ENCODE measurements around the gene TOM1L2. TPM values are rescaled to one million over a fixed set of nuclear protein-coding genes. Genes with fewer than 3 reads are reported as not detected.

TOM1L2 gene
- total RNA-seq, 1 experiment from 2014 or later: 24.1 TPM

GRCh38 chr17:17950347-17950746, 21.9 kb downstream of the TOM1L2 start (continued):
- TF ChIP-seq, protein P1, sequence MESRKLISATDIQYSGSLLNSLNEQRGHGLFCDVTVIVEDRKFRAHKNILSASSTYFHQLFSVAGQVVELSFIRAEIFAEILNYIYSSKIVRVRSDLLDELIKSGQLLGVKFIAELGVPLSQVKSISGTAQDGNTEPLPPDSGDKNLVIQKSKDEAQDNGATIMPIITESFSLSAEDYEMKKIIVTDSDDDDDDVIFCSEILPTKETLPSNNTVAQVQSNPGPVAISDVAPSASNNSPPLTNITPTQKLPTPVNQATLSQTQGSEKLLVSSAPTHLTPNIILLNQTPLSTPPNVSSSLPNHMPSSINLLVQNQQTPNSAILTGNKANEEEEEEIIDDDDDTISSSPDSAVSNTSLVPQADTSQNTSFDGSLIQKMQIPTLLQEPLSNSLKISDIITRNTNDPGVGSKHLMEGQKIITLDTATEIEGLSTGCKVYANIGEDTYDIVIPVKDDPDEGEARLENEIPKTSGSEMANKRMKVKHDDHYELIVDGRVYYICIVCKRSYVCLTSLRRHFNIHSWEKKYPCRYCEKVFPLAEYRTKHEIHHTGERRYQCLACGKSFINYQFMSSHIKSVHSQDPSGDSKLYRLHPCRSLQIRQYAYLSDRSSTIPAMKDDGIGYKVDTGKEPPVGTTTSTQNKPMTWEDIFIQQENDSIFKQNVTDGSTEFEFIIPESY (IDR thresholded peaks at IDR 0.05; ENCODE audit: extremely low read depth, insufficient replicate concordance, low read length): no peak
- no peak for TF ChIP-seq ZNF274 (IDR thresholded peaks at IDR 0.05; ENCODE audit: low read depth, low read length)
- no peak for TF ChIP-seq CBX3 (IDR thresholded peaks at IDR 0.05; ENCODE audit: low read depth)
- no peak for TF ChIP-seq POLR2A (IDR thresholded peaks at IDR 0.05; ENCODE audit: borderline replicate concordance, extremely low read depth, insufficient read depth, insufficient read length)
- no peak for TF ChIP-seq ELF1 (IDR thresholded peaks at IDR 0.05; ENCODE audit: borderline replicate concordance, low read depth)
- TF ChIP-seq, protein P2, sequence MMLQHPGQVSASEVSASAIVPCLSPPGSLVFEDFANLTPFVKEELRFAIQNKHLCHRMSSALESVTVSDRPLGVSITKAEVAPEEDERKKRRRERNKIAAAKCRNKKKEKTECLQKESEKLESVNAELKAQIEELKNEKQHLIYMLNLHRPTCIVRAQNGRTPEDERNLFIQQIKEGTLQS (IDR thresholded peaks at IDR 0.05): no peak
- no peak for TF ChIP-seq EGR1 (IDR thresholded peaks at IDR 0.05; ENCODE audit: low read depth)
- TF ChIP-seq FOSL1 (IDR thresholded peaks at IDR 0.05; ENCODE audit: low read depth): no peak
- TF ChIP-seq EZH2 (IDR thresholded peaks at IDR 0.05): no peak
- TF ChIP-seq JUND (IDR thresholded peaks at IDR 0.05): no peak
- TF ChIP-seq, protein P3, sequence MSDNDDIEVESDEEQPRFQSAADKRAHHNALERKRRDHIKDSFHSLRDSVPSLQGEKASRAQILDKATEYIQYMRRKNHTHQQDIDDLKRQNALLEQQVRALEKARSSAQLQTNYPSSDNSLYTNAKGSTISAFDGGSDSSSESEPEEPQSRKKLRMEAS (IDR thresholded peaks at IDR 0.05): no peak
- TF ChIP-seq EZH2phosphoT487 (IDR thresholded peaks at IDR 0.05; ENCODE audit: borderline replicate concordance): no peak
- no peak for TF ChIP-seq RAD21 (IDR thresholded peaks at IDR 0.05; ENCODE audit: low read depth)
- TF ChIP-seq TCF7L2 (IDR thresholded peaks at IDR 0.05; ENCODE audit: borderline replicate concordance, extremely low read depth, insufficient read depth, insufficient read length): no peak

- Histone ChIP-seq H3K27ac (ENCODE audit: low read depth, low read length) (no peak overlapping the region), H3K4me2 (ENCODE audit: low read length) (no peak overlapping the region), H3K4me1 (ENCODE audit: control insufficient read depth in 1 of 2, insufficient read depth in 2 of 2, low read length in 2 of 2) (peaks cover 35 to 36% of the 10 kb centered on the region in 2 experiments), H3K27me3 (ENCODE audit: insufficient read depth, low read length) (no peaks in the 10 kb centered on the region), H4K20me1 (ENCODE audit: insufficient read depth) (no peaks in the 10 kb centered on the region), H3K9ac (ENCODE audit: low read length) (no peak overlapping the region), H3K9me2 (ENCODE audit: insufficient read depth) (no peaks in the 10 kb centered on the region), H3K4me3 (replicated peaks in 1 of 2; ENCODE audit: low read depth in 1 of 2, low read length in 2 of 2) (no peak overlapping the region), H2AFZ (ENCODE audit: low read depth, low read length, poor library complexity, severe bottlenecking) (no peak overlapping the region), H3K36me3 (ENCODE audit: control insufficient read depth in 1 of 2, insufficient read depth in 2 of 2, low read length in 2 of 2) (no peaks in the 10 kb centered on the region), H3K79me2 (ENCODE audit: insufficient read depth, low read length) (no peaks in the 10 kb centered on the region), H3K9me3 (ENCODE audit: control insufficient read depth in 1 of 2, insufficient read depth in 1 of 2, low read depth in 1 of 2, low read length in 2 of 2) (no peaks in the 10 kb centered on the region)
- intact Hi-C loops (cut with micrococcal nuclease): no loop called here
- ChIA-PET CTCF (no interaction called here), POLR2A (interaction anchor here (1.6 kb wide), 1 partner anchor 25 kb away, joined by 4 read pairs; the partner anchor contains the start of genes DRC3 and TOM1L2), RAD21 (ENCODE audit: low non-redundant PET in 1 of 2, low total read pairs in 2 of 2, uncharacterized antibody in 2 of 2, unreplicated experiment in 2 of 2) (no interaction called here)
- DNase-seq (ENCODE audit: low read depth, low spot score) (no peak), ATAC-seq (no peak)
- BruUV-seq (replicated peaks): no TSS peak
- TF ChIP-seq SIN3A (IDR thresholded peaks at IDR 0.05; ENCODE audit: low read depth): no peak
- no peak for TF ChIP-seq EGR1 (IDR thresholded peaks at IDR 0.05; ENCODE audit: low read depth)
- TF ChIP-seq, protein P4, sequence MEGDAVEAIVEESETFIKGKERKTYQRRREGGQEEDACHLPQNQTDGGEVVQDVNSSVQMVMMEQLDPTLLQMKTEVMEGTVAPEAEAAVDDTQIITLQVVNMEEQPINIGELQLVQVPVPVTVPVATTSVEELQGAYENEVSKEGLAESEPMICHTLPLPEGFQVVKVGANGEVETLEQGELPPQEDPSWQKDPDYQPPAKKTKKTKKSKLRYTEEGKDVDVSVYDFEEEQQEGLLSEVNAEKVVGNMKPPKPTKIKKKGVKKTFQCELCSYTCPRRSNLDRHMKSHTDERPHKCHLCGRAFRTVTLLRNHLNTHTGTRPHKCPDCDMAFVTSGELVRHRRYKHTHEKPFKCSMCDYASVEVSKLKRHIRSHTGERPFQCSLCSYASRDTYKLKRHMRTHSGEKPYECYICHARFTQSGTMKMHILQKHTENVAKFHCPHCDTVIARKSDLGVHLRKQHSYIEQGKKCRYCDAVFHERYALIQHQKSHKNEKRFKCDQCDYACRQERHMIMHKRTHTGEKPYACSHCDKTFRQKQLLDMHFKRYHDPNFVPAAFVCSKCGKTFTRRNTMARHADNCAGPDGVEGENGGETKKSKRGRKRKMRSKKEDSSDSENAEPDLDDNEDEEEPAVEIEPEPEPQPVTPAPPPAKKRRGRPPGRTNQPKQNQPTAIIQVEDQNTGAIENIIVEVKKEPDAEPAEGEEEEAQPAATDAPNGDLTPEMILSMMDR (IDR thresholded peaks at IDR 0.05 in 2 of 3, conservative IDR thresholded peaks at IDR 0.05 in 1 of 3; ENCODE audit: borderline replicate concordance in 1 of 3, insufficient read depth in 1 of 3, low read depth in 2 of 3, low read length in 2 of 3): no peak
- no peak for TF ChIP-seq ZNF274 (IDR thresholded peaks at IDR 0.05; ENCODE audit: low read depth, low read length)
- no peak for TF ChIP-seq EZH2phosphoT487 (IDR thresholded peaks at IDR 0.05; ENCODE audit: borderline replicate concordance)
- no peak for TF ChIP-seq FOSL1 (IDR thresholded peaks at IDR 0.05; ENCODE audit: low read depth)
- TF ChIP-seq RAD21 (IDR thresholded peaks at IDR 0.05; ENCODE audit: low read depth): no peak
- TF ChIP-seq, protein P5, sequence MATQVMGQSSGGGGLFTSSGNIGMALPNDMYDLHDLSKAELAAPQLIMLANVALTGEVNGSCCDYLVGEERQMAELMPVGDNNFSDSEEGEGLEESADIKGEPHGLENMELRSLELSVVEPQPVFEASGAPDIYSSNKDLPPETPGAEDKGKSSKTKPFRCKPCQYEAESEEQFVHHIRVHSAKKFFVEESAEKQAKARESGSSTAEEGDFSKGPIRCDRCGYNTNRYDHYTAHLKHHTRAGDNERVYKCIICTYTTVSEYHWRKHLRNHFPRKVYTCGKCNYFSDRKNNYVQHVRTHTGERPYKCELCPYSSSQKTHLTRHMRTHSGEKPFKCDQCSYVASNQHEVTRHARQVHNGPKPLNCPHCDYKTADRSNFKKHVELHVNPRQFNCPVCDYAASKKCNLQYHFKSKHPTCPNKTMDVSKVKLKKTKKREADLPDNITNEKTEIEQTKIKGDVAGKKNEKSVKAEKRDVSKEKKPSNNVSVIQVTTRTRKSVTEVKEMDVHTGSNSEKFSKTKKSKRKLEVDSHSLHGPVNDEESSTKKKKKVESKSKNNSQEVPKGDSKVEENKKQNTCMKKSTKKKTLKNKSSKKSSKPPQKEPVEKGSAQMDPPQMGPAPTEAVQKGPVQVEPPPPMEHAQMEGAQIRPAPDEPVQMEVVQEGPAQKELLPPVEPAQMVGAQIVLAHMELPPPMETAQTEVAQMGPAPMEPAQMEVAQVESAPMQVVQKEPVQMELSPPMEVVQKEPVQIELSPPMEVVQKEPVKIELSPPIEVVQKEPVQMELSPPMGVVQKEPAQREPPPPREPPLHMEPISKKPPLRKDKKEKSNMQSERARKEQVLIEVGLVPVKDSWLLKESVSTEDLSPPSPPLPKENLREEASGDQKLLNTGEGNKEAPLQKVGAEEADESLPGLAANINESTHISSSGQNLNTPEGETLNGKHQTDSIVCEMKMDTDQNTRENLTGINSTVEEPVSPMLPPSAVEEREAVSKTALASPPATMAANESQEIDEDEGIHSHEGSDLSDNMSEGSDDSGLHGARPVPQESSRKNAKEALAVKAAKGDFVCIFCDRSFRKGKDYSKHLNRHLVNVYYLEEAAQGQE (IDR thresholded peaks at IDR 0.05; ENCODE audit: low read depth): no peak
- TF ChIP-seq ELF1 (IDR thresholded peaks at IDR 0.05; ENCODE audit: borderline replicate concordance, low read depth): no peak
- TF ChIP-seq, protein P2 (IDR thresholded peaks at IDR 0.05): no peak
Observed at GRCh38 chr17:17947966-17948365, 24.2 kb downstream of the TOM1L2 start.
